ENCODE results near the gene PRMT1. TPM values are rescaled to one million over a fixed set of nuclear protein-coding genes. Genes with fewer than 3 reads are reported as not detected.

Gene PRMT1
- total and polyA plus RNA-seq, 2 of the 13 experiments (the other 11 are each of a cell fraction or from before 2014, with no cell fraction given): 324 to 374 TPM

- TF ChIP-seq RARA (CRISPR knock-in tag; IDR thresholded peaks at IDR 0.05): 0 out of 2 replicates have a peak, but pooled peaks have one; percentile 21
- TF ChIP-seq JUND (CRISPR knock-in tag; IDR thresholded peaks at IDR 0.05): no peak
- no peak for TF ChIP-seq ZNF569 (CRISPR knock-in tag; IDR thresholded peaks at IDR 0.05; ENCODE audit: borderline replicate concordance)
- no peak for TF ChIP-seq SRF (IDR thresholded peaks at IDR 0.05; ENCODE audit: low read depth, low read length)
- TF ChIP-seq REXO4 (CRISPR knock-in tag; IDR thresholded peaks at IDR 0.05; ENCODE audit: borderline replicate concordance): no peak
- TF ChIP-seq ZFP91 (CRISPR knock-in tag; IDR thresholded peaks at IDR 0.05; ENCODE audit: borderline replicate concordance): peak; percentile 75; the same call in 1 of the 2 replicates
- no peak for TF ChIP-seq TCF12 (IDR thresholded peaks at IDR 0.05)
- peak; percentile 69; the same call in 1 of the 2 replicates for TF ChIP-seq TCF12 (CRISPR knock-in tag; IDR thresholded peaks at IDR 0.05)
- peak; percentile 92 for TF ChIP-seq GFI1 (CRISPR knock-in tag; IDR thresholded peaks at IDR 0.05; ENCODE audit: borderline replicate concordance)
- TF ChIP-seq ZFP36L1 (CRISPR knock-in tag; IDR thresholded peaks at IDR 0.05): no peak
- no peak for TF ChIP-seq ZNF570 (CRISPR knock-in tag; IDR thresholded peaks at IDR 0.05; ENCODE audit: borderline replicate concordance)
- TF ChIP-seq ELF4 (CRISPR knock-in tag; IDR thresholded peaks at IDR 0.05; ENCODE audit: borderline replicate concordance): no peak
- peak; percentile 73 for TF ChIP-seq ZNF441 (CRISPR knock-in tag; IDR thresholded peaks at IDR 0.05; ENCODE audit: borderline replicate concordance)
- no peak for TF ChIP-seq ZNF83 (CRISPR knock-in tag; IDR thresholded peaks at IDR 0.05; ENCODE audit: borderline replicate concordance)
- peak; percentile 68 for TF ChIP-seq ZGPAT (CRISPR knock-in tag; IDR thresholded peaks at IDR 0.05)
- no peak for TF ChIP-seq ZNF512B (CRISPR knock-in tag; IDR thresholded peaks at IDR 0.05; ENCODE audit: borderline replicate concordance)
- TF ChIP-seq ZNF629 (CRISPR knock-in tag; conservative IDR thresholded peaks at IDR 0.05): peak; percentile 54
- TF ChIP-seq FOSL2 (CRISPR knock-in tag; IDR thresholded peaks at IDR 0.05): peak; percentile 43; the same call in 1 of the 2 replicates
- peak; percentile 77 for TF ChIP-seq MXD4 (CRISPR knock-in tag; IDR thresholded peaks at IDR 0.05)
- no peak for TF ChIP-seq AHR (CRISPR knock-in tag; IDR thresholded peaks at IDR 0.05)
- no peak for TF ChIP-seq CBX1 (IDR thresholded peaks at IDR 0.05; ENCODE audit: low read depth)
- no peak for TF ChIP-seq JDP2 (CRISPR knock-in tag; IDR thresholded peaks at IDR 0.05; ENCODE audit: borderline replicate concordance)
- TF ChIP-seq EEA1 (CRISPR knock-in tag; IDR thresholded peaks at IDR 0.05; ENCODE audit: borderline replicate concordance): no peak
These were observed 4.7 kb upstream of the PRMT1 start (continued) for GRCh38 chr19:49672131-49672919.

All from HepG2 (cell line).